Kidney capillary endothelial cell (primary cell): ENCODE measurements around the gene TSPAN9.

Experiments used
- DNase-seq: peaks from one replicate; pipeline ENCODE4 v3.0.0-alpha.2; 2018; ENCODE audit warnings: low spot score

The TSPAN9 gene

GRCh38 chr12:3250576-3250975, 173.4 kb downstream of the TSPAN9 start:
- no peak for DNase-seq

- DNase-seq: no peak
Measured at GRCh38 chr12:3251067-3251466, 173.9 kb downstream of the TSPAN9 start.

- DNase-seq: no peak
Measured at GRCh38 chr12:3251691-3252090, 174.5 kb downstream of the TSPAN9 start.

- no peak for DNase-seq
Measured at GRCh38 chr12:3252450-3252891, 175.3 kb downstream of the TSPAN9 start.

GRCh38 chr12:3253682-3254275, 176.6 kb downstream of the TSPAN9 start:
- no peak for DNase-seq

- DNase-seq: no peak
Measured at GRCh38 chr12:3255057-3255456, 177.9 kb downstream of the TSPAN9 start.

GRCh38 chr12:3256103-3256631, 179.0 kb downstream of the TSPAN9 start:
- DNase-seq: no peak

GRCh38 chr12:3257411-3257810, 180.2 kb downstream of the TSPAN9 start:
- DNase-seq: no peak

GRCh38 chr12:3259973-3260372, 182.8 kb downstream of the TSPAN9 start:
- DNase-seq: no peak

- DNase-seq: no peak
Measured at GRCh38 chr12:3261782-3262359, 184.7 kb downstream of the TSPAN9 start.

- no peak for DNase-seq
Measured at GRCh38 chr12:3262470-3262869, 185.3 kb downstream of the TSPAN9 start.

- DNase-seq: no peak
Measured at GRCh38 chr12:3263282-3263681, 186.1 kb downstream of the TSPAN9 start.

GRCh38 chr12:3263939-3264922, 187.1 kb downstream of the TSPAN9 start:
- DNase-seq: no peak

GRCh38 chr12:3265406-3265805, 188.2 kb downstream of the TSPAN9 start:
- DNase-seq: no peak

- DNase-seq: no peak
Measured at GRCh38 chr12:3266638-3267037, 189.5 kb downstream of the TSPAN9 start.

GRCh38 chr12:3267690-3268089, 190.5 kb downstream of the TSPAN9 start:
- no peak for DNase-seq

GRCh38 chr12:3269594-3269993, 192.4 kb downstream of the TSPAN9 start:
- DNase-seq: no peak

- DNase-seq: no peak
Measured at GRCh38 chr12:3271146-3271545, 194.0 kb downstream of the TSPAN9 start.

- DNase-seq: no peak
Measured at GRCh38 chr12:3271639-3272038, 194.5 kb downstream of the TSPAN9 start.

- no peak for DNase-seq
Measured at GRCh38 chr12:3272958-3273357, 195.8 kb downstream of the TSPAN9 start.

GRCh38 chr12:3273409-3273853, 196.3 kb downstream of the TSPAN9 start:
- no peak for DNase-seq

GRCh38 chr12:3274664-3275063, 197.5 kb downstream of the TSPAN9 start:
- no peak for DNase-seq
